HUES64 (cell line): ENCODE results near the gene TRIM73.
A peak's percentile ranks its signal among the peaks of the same experiment; 100 is the strongest.
"Not testable (repeated sequence)": the region's sequence is repeated elsewhere in the genome, so short reads cannot be mapped to it uniquely, and the experiment has no call there.

Experiments
- H3K27ac ChIP-seq: 2 replicates; pipeline ENCODE4 v1.7.0; 2013; ENCODE audit warnings: low read depth, low read length, inconsistent platforms
- H3K27me3 ChIP-seq: 2 replicates; pipeline ENCODE4 v1.6.1; 2013; ENCODE audit warnings: mild to moderate bottlenecking, low read length; ENCODE audit not compliant: insufficient read depth
- H3K36me3 ChIP-seq: 2 replicates; pipeline ENCODE4 v1.6.1; 2013; ENCODE audit warnings: mild to moderate bottlenecking, low read length; ENCODE audit not compliant: insufficient read depth
- H3K4me1 ChIP-seq: 2 replicates; pipeline ENCODE4 v1.6.1; 2013; ENCODE audit warnings: mild to moderate bottlenecking, low read length, moderate library complexity; ENCODE audit not compliant: insufficient read depth
- H3K4me3 ChIP-seq: 2 replicates; pipeline ENCODE4 v1.5.1; 2013; ENCODE audit warnings: mild to moderate bottlenecking, low read length, moderate library complexity
- H3K9ac ChIP-seq: 2 replicates; pipeline ENCODE4 v1.6.1; 2013; ENCODE audit warnings: mild to moderate bottlenecking, low read depth, low read length
- H3K9me3 ChIP-seq: 2 replicates; pipeline ENCODE4 v1.6.1; 2013; ENCODE audit warnings: low read depth, low read length; ENCODE audit not compliant: insufficient read depth
- WGBS: fragments of 150-250, 120-280 bp; methylation state at CpG from one replicate; pipeline ENCODE4 v1.1.7; 2013; ENCODE audit warnings: missing lambda C conversion rate; 5-methylcytosine and 5-hydroxymethylcytosine counted together

TRIM73 gene

GRCh38 chr7:75418292-75418858 is 22.9 kb downstream of the TRIM73 start:
- H3K27ac ChIP-seq, H3K9me3 ChIP-seq, H3K9ac ChIP-seq, H3K4me1 ChIP-seq, H3K4me3 ChIP-seq, H3K27me3 ChIP-seq: not testable (repeated sequence)
- peaks cover 29% of the 10 kb centered on the region for H3K36me3 ChIP-seq
- WGBS: 98% methylated on average over 11 of the region's 20 CpGs

GRCh38 chr7:75419210-75419609 is 23.8 kb downstream of the TRIM73 start:
- H3K9ac ChIP-seq, H3K4me1 ChIP-seq, H3K9me3 ChIP-seq, H3K27ac ChIP-seq, H3K4me3 ChIP-seq, H3K27me3 ChIP-seq: not testable (repeated sequence)
- peaks cover 35% of the 10 kb centered on the region for H3K36me3 ChIP-seq
- 94% methylated on average over 11 of the region's 13 CpGs for WGBS

GRCh38 chr7:75419693-75420092 is 24.3 kb downstream of the TRIM73 start:
- H3K27me3 ChIP-seq, H3K27ac ChIP-seq, H3K4me3 ChIP-seq, H3K9ac ChIP-seq, H3K4me1 ChIP-seq, H3K9me3 ChIP-seq: not testable (repeated sequence)
- H3K36me3 ChIP-seq: peaks cover 39% of the 10 kb centered on the region
- 93% methylated on average over 10 of the region's 13 CpGs for WGBS

- H3K36me3 ChIP-seq: peaks cover 38% of the 10 kb centered on the region
- H3K4me3 ChIP-seq, H3K9me3 ChIP-seq, H3K27ac ChIP-seq, H3K27me3 ChIP-seq, H3K4me1 ChIP-seq, H3K9ac ChIP-seq: not testable (repeated sequence)
- whole genome bisulfite sequencing: 96% methylated on average over 10 of the region's 13 CpGs
Measured at GRCh38 chr7:75420152-75420551, 24.7 kb downstream of the TRIM73 start.

GRCh38 chr7:75421798-75422710 is 26.6 kb downstream of the TRIM73 start:
- not testable (repeated sequence) for H3K9me3 ChIP-seq, H3K27me3 ChIP-seq, H3K27ac ChIP-seq, H3K4me1 ChIP-seq, H3K9ac ChIP-seq, H3K4me3 ChIP-seq
- peaks cover 24% of the 10 kb centered on the region for H3K36me3 ChIP-seq
- 95% methylated on average over 28 of the region's 50 CpGs for WGBS

GRCh38 chr7:75423481-75423880 is 28.1 kb downstream of the TRIM73 start:
- H3K36me3 ChIP-seq: peaks cover 24% of the 10 kb centered on the region
- H3K27me3 ChIP-seq, H3K27ac ChIP-seq, H3K9me3 ChIP-seq, H3K4me3 ChIP-seq, H3K4me1 ChIP-seq, H3K9ac ChIP-seq: not testable (repeated sequence)
- WGBS: 87% methylated on average over 5 of the region's 15 CpGs

- not testable (repeated sequence) for H3K9me3 ChIP-seq, H3K27me3 ChIP-seq, H3K4me3 ChIP-seq, H3K9ac ChIP-seq, H3K4me1 ChIP-seq, H3K27ac ChIP-seq
- peaks cover 64% of the 10 kb centered on the region for H3K36me3 ChIP-seq
- WGBS: 97% methylated on average over 4 of the region's 4 CpGs
Measured at GRCh38 chr7:75439000-75439399, 43.6 kb downstream of the TRIM73 start.

GRCh38 chr7:75442101-75442464 is 46.7 kb downstream of the TRIM73 start:
- Histone ChIP-seq H3K36me3 (peaks cover 34% of the 10 kb centered on the region), H3K9ac (peak overlapping the region; percentile 40; the same call in 1 of the 2 replicates), H3K4me3 (peak overlapping the region; percentile 49)
- H3K9me3 ChIP-seq, H3K4me1 ChIP-seq, H3K27me3 ChIP-seq, H3K27ac ChIP-seq: not testable (repeated sequence)
- 6% methylated on average over 5 of the region's 37 CpGs for WGBS

GRCh38 chr7:75442465-75443111 is 47.2 kb downstream of the TRIM73 start:
- not testable (repeated sequence) for H3K4me1 ChIP-seq, H3K9me3 ChIP-seq, H3K27me3 ChIP-seq
- peaks cover 29% of the 10 kb centered on the region for H3K36me3 ChIP-seq
- H3K4me3 ChIP-seq: peak overlapping the region; percentile 70
- peak overlapping the region; percentile 70; the same call in 1 of the 2 replicates for H3K27ac ChIP-seq
- WGBS: under 1% methylated on average over 26 of the region's 76 CpGs
- H3K9ac ChIP-seq: peak overlapping the region; percentile 86

GRCh38 chr7:75449946-75450345 is 54.5 kb downstream of the TRIM73 start:
- not testable (repeated sequence) for H3K9ac ChIP-seq, H3K4me3 ChIP-seq, H3K9me3 ChIP-seq, H3K27me3 ChIP-seq, H3K27ac ChIP-seq, H3K4me1 ChIP-seq, H3K36me3 ChIP-seq
- no CpG with 5 or more reads among the region's 5 CpGs for WGBS

- not testable (repeated sequence) for H3K9ac ChIP-seq, H3K27ac ChIP-seq, H3K9me3 ChIP-seq, H3K27me3 ChIP-seq, H3K36me3 ChIP-seq, H3K4me1 ChIP-seq, H3K4me3 ChIP-seq
- WGBS: 34% methylated on average over 2 of the region's 4 CpGs
Measured at GRCh38 chr7:75452494-75452955, 57.1 kb downstream of the TRIM73 start.
